GM18870 (cell line): ENCODE data around the gene LMF2.

Source experiments
- ATAC-seq: cut with Tn5 transposase; IDR thresholded peaks from one replicate; pipeline ENCODE4 v1.9.1; 2021; ENCODE audit warnings: moderate library complexity; ENCODE audit not compliant: unreplicated experiment

The LMF2 gene

DNA sequence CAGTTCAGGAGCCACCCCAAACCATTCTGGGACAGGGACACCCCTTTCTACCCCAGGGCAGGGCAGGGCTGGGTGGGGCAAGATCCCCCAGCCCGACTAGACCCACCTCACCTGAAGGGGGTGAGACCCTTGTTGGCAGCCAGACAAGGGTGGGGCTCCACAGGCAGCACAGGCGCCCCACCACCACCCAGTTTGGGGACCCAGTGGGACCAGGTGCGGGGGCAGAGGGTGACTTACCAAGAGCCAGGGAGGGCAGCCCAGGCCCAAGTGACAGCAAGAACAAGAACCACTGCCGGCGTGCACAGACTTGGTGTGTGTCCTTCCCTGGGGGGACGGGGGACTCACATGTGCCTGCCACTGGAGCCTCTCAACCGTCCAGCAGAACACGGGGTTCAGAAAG is 23.9 kb downstream of the LMF2 start:
- no peak for ATAC-seq

DNA sequence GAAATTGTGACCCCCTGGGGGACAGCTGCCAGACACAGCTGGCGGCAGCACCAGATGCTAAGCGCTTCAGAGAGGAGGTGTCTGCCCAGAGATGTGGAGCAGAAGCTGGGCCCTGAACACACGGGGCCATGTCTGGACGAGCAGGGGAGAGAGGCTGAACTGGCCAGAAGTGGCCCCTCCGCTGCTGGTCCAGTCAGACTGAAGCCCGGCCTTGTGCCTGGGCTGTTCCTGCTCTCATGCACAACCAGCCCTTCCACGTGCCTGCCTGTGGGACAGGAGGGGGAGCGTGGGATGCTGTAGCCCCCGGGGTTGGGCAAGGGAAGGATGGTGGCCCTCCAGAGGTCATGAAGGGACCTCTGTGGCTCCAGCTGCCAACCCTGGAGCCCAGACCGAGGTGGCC is 24.4 kb downstream of the LMF2 start:
- no peak for ATAC-seq

DNA sequence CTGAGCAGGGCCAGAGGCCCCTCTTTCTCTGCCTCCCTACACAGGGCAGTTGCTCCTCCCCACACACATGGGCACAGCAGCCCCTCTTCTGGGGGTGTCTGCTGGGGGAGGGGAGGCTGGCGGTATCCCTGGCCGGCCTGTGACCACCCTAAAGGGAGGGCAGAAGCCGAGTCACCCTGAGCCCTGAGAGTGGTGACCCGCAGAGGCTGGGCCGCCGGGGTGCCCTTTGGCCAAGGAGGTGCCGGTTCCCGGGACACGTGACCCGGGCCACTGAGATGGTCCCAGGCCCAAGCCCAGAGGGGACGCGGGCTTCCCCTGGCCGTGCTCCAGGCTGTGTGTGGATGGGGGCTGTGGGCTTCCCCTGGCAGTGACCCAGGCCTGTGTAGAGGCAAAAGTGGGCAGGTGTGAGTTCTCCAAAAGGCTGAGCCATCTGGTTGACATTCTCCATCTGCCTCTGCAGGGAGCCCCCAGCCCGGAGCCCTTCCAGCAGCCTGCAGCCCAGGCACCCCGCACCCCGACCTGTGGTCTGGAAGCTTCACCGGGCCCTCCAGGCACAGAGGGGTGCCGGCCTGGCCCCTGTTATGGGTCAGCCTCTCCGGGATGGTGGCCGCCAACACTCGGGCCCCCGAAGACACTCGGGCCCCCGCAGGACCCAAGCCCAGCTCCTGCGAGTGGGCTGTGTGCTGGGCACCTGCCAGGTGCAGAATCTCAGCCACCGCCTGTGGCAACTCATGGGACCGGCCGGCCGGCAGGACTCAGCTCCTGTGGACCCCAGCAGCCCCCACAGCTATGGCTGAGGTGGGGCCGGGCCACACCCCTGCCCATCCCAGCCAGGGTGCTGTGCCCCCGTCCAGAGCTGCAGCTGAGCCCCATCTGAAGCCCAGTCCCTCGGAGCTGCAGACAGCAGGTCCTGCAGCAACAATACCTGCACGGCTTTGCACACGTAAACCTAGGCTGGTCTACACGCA is 25.1 kb downstream of the LMF2 start:
- ATAC-seq, result no peak

DNA sequence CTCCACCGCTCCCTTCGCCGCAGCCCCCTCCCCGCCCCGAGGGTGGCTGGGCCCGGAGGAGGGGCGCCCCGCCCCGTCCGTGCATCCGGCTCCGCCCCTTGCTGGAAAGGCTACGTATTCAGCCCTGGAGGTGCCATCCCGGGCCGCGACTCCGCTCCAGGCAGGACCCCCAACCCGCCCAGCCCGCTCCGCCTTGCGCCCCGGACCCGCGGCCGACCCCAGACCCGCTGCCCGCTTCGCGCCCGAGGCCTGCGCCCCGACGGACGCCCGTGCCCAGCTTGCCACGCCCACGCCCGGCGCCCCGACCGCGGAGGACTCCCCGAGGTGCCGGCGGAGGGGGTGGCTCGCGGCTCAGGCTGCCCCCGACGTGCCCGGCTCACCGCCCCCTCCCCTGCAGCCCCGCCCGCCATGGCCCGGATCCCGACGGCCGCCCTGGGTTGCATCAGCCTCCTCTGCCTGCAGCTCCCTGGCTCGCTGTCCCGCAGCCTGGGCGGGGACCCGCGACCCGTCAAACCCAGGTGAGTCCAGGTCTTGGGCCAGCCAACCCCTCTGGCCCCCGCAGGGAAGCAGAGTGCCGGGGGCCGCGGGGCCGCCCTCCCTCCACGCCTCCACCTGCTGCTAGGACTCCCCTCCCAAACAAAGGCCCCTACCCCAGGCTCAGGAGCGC is 25.9 kb downstream of the LMF2 start, which contains the start of gene ADM2:
Gene ADM2, plus strand, starts transcription at position 104 of the 667 bp plus-strand sequence. Its CDS starts 305 bp downstream, at position 409.
- no peak for ATAC-seq

DNA sequence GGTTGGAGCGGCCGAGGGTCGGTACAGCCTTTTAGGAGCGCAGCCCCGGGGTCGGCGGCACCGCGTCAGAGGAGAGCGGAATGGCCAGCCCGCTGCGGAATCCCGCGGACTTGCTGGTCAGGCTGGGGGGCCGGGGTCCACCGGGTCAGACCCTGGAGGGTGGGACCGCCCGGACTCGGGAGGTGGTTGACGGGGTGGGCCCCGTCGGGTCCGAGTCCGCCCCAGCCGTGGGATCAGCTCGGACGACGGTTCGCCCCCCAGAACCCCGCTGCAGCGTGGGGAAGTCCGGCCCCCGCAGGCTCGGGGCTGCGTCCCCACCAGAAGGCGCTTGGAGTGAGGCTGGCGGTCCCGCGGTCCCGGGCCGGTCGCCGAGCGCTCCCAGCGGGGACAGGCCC is 26.5 kb downstream of the LMF2 start:
- no peak for ATAC-seq

DNA sequence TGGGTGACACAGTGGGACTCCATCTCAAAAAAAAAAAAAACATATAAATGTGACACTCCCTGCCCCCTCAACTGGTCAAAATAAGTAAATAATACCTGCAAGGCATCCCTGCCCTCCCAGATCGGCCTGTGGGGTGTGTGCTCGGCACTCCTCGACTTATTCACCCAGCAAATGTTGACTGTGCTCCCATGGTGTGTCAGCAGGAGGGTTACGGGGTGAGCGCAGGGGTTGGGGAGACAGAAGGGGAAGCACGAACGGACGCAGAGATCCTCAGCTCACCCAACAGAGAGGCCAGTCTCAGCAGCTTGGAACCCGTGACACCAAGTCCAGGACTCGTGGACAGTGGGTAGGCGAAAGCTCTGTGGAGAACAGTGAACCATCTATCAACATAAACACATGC is 27.8 kb downstream of the LMF2 start:
- ATAC-seq, result no peak

DNA sequence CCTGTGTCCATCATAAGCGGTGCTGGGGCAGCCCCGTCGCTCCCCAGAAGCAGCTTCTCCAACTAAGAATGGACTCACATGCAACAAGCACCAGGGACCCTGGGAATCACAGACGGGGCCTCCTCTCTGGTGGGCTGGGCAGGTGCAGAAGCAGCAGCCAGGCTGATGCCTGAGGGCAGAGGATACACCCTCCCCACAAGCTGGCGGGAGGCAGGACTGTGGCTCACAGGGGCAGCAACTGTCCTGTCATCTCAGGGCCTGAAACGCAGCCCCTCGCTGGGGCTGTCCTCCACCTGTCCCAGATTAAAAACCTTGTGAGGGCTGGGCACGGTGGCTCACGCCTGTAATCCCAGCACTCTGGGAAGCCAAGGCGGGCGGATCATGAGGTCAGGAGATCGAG is 29.6 kb downstream of the LMF2 start:
- ATAC-seq, result no peak

DNA sequence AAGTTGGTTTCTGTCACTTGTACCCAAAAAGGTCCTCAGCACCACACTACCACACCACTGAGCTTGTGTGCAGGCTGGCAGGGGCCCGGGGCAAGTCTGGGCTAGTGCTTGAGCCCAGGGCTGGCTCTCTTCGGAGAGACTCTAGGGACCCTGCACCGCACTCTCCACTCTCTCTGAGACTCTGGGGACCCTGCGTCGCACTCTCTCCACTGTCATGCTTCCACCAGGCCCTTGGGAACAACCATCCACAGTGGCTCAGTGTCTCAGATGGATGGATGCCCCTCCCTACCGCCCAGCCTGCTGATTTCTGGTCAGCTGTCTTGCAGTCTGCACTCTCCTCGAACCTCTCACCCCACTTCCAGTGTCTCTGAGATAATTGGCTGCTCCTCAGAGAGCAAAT is 30.6 kb downstream of the LMF2 start:
- ATAC-seq, result no peak

DNA sequence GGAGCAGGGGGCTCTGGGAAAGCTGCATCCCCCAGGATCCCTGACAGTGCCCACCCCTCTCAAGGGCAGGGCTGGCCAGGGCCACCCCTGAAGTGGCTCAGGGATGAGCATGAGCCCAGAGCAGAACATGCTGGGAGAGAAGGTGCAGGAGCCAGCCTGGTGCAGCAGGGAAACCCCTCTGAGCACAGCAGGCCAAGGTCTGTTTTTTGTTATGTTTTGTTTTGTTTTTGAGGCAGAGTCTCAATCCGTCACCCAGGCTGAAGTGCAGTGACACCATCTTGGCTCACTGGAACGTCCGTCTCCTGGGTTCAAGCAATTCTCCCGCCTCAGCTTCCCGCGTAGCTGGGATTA is 31.9 kb downstream of the LMF2 start:
- no peak for ATAC-seq

DNA sequence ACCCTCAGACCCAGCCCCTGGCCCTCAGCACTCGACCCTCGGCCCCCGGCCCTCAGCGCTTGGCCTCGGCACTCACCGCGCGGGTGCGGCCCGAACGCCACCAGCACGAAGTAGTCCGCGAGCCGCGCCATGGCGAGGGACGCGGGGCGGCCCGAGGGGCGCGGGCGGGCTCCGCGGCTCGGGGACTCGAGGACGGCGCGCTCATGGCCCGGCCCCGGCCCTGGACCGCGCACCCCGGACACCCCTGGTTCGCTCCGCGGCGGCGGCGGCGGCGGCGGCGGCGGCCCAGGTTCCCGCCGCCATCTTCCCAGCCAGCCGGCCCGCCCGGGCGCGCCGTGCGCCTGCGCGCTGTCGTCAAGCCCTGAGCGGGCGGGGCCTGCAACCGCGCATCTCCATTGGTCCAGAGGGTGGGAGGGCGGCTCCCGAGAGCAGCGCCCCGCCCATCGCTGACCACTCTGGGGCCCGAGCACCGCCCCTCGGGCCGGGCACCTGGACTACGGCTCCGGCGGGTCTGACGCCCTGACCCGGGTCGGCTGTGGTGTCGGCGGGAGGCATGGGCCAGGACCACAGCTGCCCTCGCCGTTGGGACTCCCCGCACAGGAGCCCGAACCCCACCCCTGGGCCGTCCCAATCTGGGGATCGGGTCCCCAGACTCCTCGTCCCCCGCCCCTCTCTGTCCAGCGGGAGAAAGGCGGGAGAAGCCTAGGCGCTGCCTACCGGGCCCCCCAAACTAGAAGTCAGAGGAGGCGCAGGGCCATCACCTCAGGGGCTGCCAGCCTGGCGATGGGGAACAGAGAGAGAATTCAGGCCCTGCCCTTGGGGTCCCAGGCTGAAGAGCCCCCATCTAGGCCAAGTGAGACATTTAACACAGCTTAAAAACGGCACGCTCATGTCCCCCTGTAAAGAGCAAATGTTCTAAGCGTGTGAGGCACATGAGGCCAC is 32.5 kb downstream of the LMF2 start, which contains the start of gene SBF1:
Gene SBF1, minus strand, starts transcription at position 326 of the 942 bp plus-strand sequence. Its CDS starts 195 bp downstream, at position 131.
- peak; percentile 31 for ATAC-seq

DNA sequence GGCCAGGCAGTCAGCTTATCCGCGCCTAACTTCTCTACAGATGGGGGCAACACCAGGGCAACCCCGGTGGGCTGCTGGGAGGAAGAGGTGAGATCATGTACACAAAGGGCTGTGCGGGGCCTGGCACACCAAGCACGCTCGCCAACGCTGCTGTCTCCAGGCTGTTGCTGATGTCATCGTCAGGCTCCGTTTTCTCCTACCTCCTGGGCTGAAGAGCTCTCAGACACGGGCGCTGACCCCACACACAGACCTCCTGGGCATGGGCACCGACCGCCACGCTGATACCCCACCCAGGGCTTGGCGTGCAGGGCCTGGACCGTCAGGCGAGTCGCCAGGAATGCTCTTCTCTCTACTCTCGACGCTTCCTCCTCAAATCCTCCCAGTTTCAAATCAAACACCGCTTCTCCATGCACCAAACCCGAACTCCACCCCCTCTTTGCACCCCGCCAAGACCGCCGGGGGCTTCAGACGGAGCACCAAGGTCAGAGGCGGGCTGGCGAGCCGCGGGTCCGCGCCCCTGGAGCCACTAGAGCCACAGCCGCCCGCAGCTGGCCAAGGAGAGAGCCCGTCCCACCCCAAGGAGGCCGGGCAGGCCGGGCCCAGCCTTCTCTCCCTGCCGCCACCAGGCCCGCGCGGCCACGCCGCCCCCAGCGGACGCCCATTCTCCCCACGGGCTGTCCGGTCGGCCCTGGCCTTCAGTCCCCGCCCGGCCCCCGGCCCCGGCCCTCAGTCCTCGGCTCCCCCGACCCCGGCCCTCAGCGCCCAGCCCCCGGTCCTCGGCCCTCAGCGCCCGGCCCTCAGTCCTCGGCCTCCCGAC is 33.4 kb downstream of the LMF2 start:
- ATAC-seq, result no peak

DNA sequence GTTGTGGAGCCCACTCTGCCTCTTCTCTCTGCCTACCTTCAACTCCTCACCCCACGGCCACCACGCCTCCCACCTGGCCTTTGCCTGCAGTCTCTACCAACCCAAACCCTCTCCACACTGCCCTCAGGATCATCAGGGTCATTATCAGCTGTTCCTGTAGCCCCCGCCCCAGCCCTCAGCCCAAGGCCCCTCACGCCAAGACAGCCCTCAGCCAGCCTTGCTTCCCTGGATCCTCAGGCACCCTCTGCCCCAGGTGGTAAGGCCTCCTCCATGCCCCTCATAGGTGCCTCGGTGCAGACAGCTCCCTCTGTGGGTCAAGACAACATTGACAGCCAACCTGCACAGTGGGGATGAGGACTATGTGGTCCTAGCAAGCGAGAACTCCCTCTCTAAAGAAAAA is 34.4 kb downstream of the LMF2 start:
- no peak for ATAC-seq

DNA sequence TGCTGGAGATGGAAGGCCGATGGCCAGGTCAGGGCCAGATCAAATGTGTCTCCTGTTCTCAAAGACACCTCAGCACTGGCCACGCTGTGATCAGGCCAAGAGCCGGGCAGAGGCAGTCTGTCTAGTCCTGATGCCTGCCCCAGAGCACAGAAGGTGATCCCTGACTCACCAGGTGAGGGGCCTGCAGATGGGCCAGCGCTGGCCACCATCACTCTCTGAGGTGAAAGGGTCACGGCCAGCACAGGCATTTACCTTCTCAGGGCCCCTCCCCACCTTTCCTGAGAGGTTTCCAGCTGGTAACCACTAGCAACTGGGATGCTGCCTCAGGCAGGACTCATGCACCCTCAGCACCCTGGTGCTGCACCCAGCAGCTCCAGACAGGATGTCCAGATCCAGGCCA is 35.5 kb downstream of the LMF2 start:
- no peak for ATAC-seq

DNA sequence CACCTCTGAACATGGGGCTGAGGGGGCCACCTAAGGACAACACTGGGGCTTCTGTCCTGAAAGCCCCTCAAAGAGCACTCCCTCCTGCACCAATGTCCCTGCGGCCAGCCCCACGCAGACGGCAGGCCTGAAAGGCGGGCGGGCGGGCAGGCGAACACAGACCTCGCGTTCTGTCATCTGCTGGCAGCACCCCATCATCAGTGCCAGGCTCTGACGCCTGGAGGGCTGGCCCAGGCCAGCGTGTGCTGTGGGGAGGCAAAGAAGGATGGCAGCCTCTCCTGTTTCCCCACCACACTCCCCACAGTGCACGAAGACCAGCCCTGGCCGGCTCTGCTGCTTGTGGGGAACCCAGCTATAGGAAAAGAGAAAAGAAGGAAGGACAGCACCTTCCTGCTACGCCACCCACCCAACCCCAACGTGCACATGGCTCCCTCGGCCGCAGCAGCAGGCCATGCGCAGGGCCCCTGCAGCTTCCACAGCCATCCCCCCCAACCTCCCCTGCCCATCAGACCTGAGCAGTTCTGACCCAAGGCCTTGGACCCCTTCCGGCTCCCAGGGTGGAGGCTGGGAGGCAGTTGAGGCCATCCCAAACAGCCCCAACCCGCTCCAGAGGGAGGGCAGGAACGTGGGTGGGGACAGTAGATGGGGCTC is 36.2 kb downstream of the LMF2 start:
- no peak for ATAC-seq

DNA sequence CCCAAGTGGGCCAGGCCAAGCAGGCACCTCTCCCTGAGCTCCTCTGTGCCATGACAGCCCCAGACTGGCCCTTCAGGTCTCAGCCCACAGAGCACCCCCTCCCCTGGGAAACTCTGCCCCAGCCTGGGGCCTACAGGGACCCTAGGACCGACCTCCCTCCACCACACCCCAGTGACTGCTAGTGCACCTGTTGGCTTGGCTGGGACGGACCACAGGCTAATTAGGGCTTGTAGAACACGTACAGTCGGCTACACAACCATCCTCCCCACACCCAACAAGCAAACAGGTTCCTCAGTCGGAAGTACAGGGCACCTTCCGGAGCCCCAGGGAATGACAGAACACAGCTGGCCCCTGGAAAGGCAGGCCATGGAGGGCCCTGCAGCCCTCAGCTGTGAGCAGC is 37.0 kb downstream of the LMF2 start:
- ATAC-seq, result no peak

DNA sequence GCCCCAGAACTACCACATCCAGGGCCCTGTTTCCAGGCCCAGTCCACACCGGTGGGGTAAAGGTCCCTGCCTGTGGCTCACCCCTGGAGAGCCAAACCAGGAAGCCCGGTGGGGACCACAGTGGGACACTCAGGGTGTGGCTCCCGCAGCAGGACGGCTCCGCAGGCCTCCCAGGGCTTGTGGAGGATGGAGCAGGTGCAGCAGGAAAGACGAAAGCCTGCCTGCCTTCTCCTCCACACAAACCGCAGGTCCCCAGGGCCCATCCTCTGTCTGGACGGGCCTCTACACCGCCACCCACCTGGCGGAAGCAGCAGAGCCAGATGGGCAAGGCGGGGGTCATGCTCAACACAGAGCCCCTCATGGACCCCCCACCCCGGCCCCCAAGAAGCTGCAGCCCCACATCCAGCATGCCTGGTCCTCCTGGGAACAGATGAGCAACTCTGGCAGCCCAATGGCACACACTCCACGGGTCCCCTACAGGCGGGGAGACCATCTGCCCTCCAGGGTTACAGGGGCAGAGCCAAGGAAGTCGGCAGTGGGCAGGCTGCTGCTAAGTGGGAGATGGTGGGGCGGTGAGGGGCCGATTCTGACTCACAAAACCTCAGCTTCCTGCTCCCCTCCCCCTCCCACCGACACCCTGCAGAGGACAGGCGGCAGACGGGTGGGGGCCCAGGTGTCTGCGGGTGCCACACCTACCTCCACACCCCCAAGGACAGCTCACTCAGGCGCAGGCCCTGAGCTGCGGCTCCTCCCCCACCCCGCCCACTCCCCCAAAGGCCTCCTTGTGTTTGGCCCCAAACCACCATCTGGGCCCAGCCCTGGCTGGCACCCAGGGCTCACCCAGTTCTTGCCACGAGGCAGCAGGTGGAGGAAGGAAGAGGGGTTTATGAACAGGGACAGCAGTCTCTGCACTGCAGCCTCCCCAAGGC is 37.9 kb downstream of the LMF2 start:
- peak; percentile 39 for ATAC-seq

DNA sequence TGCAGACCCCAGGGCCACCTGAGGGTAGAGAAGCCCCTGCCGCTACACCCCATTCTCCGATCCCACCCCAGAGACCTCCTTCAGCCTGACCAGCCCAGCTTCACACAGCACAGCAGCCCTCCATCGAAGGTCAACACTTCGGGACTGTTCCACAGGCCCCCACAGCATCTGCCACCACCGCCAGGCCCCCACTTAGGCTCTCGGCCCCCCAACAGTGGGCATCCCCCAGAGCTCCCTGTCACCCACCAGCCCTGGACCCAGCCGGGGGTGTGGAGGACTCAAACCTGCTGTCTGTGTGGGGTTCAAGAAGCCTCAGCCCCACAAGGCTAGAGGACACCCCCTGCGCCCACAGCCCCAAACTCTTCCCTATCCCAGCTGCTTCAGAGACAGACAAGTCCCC is 38.9 kb downstream of the LMF2 start:
- ATAC-seq, result no peak

DNA sequence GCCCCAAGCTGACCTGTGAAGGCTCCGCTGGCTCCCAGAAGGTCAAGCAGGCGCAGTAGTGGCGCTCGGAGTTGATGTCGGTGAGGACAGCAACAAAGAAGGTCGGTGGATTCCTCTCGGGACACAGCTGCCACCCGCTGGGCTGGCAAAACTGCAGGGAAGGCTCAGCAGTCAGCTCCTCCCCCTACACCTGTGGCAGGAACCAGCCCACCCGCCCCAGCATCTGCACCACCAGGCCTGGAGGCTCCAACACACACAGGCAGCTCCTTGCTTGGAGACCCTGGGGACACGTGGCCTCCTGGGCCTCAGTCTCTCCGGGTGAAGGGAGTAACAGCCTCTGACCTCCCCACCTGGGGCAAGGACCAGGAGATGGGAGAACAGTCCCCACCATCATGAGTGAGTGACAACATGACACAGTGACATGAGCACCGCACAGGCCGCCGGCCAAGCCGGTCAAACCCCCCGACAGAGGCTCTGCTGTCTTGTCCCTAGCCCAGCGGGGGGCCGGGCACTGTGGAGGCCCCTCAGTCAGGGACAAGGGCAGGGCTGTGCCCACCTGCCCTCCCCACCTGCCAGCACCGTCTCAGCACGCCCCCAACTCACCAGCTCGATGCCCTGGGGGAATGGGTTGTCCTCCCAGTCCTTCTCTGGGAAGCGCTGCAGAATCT is 39.6 kb downstream of the LMF2 start:
- no peak for ATAC-seq
